Activated CD8-positive, alpha-beta T cell treated with anti-CD3 and anti-CD28 coated beads, Interleukin-2, amount 10 ng/mL, durations not matched to agents 7 days and 5 days (primary cell): ENCODE data around the gene ATP8B2. TPM values are rescaled to one million over a fixed set of nuclear protein-coding genes. Genes with fewer than 3 reads are reported as not detected.
A peak's percentile ranks its signal among the peaks of the same experiment; 100 is the strongest.

Experiments used
- ATAC-seq: fragments of 150-1000 bp; cut with Tn5 transposase; one replicate; pipeline ENCODE4 v1.10.0; 2021; ENCODE audit warnings: moderate library complexity
- CTCF ChIA-PET: fragments of 350-600 bp; sonication (Branson Sonifier 250); formaldehyde crosslinking; loops from one replicate; lab custom pipeline; 2021; ENCODE audit warnings: antibody characterized with exemption; lab: Charles Lee
- POLR2A ChIA-PET: fragments of 350-600 bp; sonication (Branson Sonifier 250); formaldehyde crosslinking; loops from one replicate; lab custom pipeline; 2021; ENCODE audit warnings: antibody characterized with exemption; lab: Charles Lee
- DNase-seq: peaks from one replicate; pipeline ENCODE4 v3.0.0-alpha.2; 2020
- H3K27ac Mint-ChIP-seq: one replicate; pipeline ENCODE4 v1.8.0; 2021; ENCODE audit warnings: mild to moderate bottlenecking, mixed read lengths
- H3K27me3 Mint-ChIP-seq: one replicate; pipeline ENCODE4 v1.8.0; 2021; ENCODE audit warnings: low read depth, mixed read lengths
- H3K36me3 Mint-ChIP-seq: one replicate; pipeline ENCODE4 v1.8.0; 2021; ENCODE audit warnings: low read depth, mixed read lengths
- H3K4me1 Mint-ChIP-seq: one replicate; pipeline ENCODE4 v1.8.0; 2021; ENCODE audit warnings: low read depth, mixed read lengths
- H3K4me3 Mint-ChIP-seq: one replicate; pipeline ENCODE4 v1.8.0; 2021; ENCODE audit warnings: mild to moderate bottlenecking, mixed read lengths
- H3K9me3 Mint-ChIP-seq: one replicate; pipeline ENCODE4 v1.8.0; 2022; ENCODE audit warnings: mixed read lengths; ENCODE audit not compliant: insufficient read depth
- total RNA-seq, 2 experiments: library from RNA; stranded (reverse); gene quantifications; one replicate each; pipeline ENCODE4 v1.2.3, GENCODE V29; 2021

The ATP8B2 gene
- total RNA-seq, 2 experiments from 2014 or later: 65.3 to 71.6 TPM

DNA sequence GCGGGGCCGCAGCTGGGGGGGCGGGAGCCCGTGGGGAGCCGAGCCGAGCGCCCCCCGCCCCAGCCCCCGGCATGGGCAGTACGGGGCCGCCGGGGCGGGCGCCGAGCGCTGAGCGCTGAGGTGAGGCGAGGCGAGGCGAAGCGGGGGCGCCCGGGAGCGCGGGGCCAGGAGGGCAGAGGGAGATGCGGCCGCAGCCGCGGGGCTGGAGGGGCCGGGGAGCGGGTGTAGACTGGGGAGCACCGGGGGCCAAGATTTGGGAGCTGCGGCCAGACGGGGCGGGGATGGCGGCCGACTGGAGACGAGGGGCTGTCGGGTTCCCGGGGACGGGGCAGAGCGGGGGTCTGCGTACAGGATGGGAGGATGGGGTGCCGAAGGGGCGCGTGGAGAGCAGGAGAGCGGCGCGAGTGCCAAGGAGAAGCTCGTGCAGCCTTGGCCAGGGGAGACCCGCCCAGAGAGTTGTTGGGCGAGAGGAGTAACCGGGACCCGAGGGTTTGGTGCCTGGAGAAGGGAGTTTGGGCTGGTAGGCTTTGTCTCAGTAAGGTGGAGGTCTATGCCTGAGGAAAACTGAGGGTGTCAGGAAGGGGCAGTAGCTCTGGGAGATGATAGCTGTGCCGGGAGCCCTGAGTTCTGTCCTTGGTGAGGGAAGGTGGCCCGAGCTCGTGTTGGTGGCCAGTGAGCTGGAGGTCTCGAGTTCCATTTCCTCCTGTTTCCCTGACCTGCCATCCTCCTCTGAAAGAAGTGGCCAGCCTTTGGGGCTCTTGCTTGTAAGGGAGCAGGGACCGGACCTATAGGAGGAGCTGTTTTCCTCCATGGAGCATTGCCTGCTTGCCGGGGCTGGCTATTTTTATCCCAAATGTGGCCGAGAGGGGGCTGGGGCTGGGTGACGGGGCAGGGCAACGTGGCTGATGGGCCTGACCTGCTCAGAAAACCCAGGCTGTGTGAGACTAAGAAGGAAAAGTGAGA, 539 bp downstream of the ATP8B2 start:
- peaks cover 54% of the 10 kb centered on the region for H3K4me1 Mint-ChIP-seq
- ATAC-seq (peak; percentile 9), DNase-seq (peak; percentile 54)
- H3K27ac Mint-ChIP-seq: peak overlapping the region; percentile 89
- peaks cover 21% of the 10 kb centered on the region for H3K27me3 Mint-ChIP-seq
- H3K4me3 Mint-ChIP-seq: peak overlapping the region; percentile 92
- ChIA-PET CTCF (interaction anchor here (0.7 to 9.6 kb wide), 12 partner anchors 10 to 340 kb away, joined by 3 to 195 read pairs (median 3); partner anchors contain the start of gene RAB13), POLR2A (interaction anchor here (0.5 to 1.5 kb wide), 8 partner anchors 9 to 358 kb away, joined by 3 to 13 read pairs (median 4); partner anchors contain the start of genes CREB3L4 and UBE2Q1)
- H3K36me3 Mint-ChIP-seq: peaks cover 10% of the 10 kb centered on the region
- no peaks in the 10 kb centered on the region for H3K9me3 Mint-ChIP-seq

DNA sequence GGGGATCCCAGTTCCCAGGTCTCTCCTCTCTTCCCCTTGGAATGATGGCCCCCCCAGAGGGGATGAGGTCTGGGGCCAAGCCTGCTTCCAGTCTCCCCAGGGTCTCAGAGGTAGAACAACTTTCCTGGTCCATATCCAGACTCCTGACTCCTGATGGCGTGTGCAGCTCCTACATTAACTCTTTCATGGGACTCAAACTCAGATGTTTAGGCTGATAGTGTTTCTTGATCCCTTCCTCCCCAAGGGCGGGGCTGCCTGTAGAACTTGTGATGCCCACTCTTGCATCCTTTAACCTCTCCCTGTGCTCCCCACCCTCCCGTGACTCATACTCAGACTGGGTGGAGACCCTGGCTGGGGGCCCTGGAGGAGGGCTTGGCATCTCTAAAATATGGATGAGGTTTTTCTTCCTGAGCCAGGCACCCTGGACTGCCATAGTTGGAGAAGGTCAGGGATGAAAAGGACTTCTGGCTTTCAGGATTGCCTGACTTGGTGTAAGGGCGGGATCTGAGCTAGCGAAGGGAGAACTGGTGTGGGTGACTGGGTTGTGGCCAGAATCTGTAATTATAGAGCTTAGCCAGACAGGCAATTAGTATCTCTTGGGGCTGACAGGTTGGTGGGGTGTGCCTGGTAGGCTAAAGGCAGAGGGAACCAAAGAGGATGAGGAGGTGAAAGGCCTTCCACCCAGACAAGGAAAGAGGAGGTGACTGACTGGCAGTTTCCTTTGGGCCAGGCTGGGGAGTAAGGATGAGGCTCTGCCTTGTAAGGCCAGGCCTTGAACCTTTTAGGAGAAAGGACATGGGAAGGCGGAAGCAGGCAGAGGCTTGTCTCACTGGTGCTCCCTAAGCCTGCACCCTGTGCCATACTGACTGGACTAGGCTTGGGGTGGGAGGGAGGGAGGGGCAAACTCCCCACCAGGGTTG, 1.5 kb downstream of the ATP8B2 start:
- Mint-ChIP-seq H3K36me3 (peaks cover 19% of the 10 kb centered on the region), H3K27ac (peak overlapping the region; percentile 89), H3K4me1 (peaks cover 64% of the 10 kb centered on the region), H3K9me3 (no peaks in the 10 kb centered on the region), H3K27me3 (peaks cover 15% of the 10 kb centered on the region), H3K4me3 (peak overlapping the region; percentile 92)
- CTCF ChIA-PET: interaction anchor here (0.7 to 9.6 kb wide), 9 partner anchors 9 to 341 kb away, joined by 3 to 195 read pairs (median 3); partner anchors contain the start of gene RAB13
- POLR2A ChIA-PET: interaction anchor here (0.8 to 2.1 kb wide), 6 partner anchors 8 to 107 kb away, joined by 3 to 13 read pairs (median 6); a partner anchor contains a TSS
- DNase-seq: no peak
- ATAC-seq: no peak

DNA sequence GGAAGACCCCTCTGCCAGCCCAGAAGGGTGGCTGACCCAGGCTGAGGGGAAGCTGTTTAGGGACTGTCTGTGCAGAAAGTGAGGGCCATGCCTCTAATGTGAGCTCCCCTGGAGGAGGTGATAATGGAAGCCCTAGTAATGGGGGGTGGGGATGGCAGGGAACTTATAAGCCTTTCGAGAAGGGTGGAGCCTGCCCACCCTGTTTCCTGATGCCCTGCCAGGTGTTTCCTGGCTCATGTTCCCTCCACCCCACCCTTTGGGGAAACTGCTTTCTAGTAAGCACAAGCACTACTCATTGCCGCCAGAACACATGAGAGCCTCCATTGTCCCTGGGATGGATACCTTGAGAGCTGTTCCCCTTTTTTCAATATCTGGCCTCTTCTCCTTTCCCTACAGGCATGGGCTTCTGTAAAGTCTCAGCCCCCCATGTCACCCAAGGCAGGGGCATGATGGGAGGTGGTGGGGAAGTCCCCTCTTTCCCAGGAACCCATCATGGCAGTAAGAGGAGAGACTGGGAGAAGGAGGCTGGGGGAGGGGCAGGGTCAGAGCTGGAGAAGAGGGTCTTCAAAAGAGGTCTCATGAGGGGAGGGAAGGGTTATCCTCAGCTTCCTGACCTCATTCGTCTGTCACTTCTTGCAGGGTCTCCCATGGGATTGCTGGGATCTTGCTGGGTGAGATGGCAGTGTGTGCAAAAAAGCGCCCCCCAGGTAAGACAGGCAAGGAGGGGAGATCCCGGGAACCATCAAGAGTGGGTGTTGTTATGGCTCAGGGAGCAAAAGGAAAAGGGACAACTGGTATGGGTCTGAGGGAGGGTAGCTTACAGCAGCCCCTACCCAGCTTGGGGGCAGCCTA, 2.4 kb downstream of the ATP8B2 start:
- CTCF ChIA-PET: interaction anchor here (0.9 to 9.6 kb wide), 9 partner anchors 8 to 532 kb away, joined by 3 to 195 read pairs (median 3); no protein-coding TSS in a partner anchor
- Mint-ChIP-seq H3K4me1 (peaks cover 72% of the 10 kb centered on the region), H3K36me3 (peaks cover 27% of the 10 kb centered on the region), H3K4me3 (peak overlapping the region; percentile 78), H3K27ac (peak overlapping the region; percentile 71), H3K9me3 (no peaks in the 10 kb centered on the region), H3K27me3 (peaks cover 8% of the 10 kb centered on the region)
- peak; percentile 45 for DNase-seq
- ATAC-seq: no peak
- POLR2A ChIA-PET: interaction anchor here (1.4 to 2.1 kb wide), 4 partner anchors 9 to 108 kb away, joined by 4 to 10 read pairs (median 6); a partner anchor contains a TSS

DNA sequence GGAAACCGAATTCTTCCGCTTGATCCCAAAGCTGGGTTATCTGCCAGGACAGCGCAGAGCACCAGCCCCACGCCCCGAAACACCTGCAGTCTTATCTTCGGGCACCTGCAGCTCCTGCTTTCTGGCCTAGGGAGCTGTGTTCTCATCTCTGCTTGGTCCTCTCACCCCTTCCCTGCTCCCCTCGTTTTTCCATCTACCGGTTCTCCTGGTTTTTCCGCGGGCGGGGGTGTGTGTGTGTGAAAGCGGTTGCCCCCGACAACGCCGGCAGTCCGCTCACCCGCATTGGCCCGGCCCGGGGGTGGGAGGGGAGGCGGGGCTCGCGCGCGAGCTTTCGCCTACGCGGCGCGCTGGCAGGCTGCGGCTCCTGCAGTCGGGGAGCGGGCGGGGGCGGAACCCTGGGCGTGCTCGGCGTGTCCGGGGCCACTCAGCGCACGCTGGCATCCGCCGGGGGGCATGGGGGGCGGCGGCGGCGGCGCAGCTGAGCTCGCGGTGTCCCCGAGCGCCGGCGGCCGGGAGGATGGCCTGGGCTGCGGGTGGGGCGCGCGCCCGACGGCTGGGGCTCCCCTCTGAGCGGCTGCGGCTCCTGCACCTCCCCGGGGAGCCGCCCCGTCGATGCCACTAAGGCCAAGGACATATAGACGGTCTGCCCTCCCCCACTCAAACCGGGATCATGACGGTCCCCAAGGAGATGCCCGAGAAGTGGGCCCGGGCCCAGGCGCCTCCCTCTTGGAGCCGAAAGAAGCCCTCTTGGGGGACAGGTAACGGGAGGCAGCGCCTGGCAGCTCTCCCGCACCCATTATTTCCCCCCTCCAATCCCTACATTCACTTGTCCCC, 3.2 kb downstream of the ATP8B2 start:
- ChIA-PET CTCF (interaction anchor here (0.8 to 9.6 kb wide), 10 partner anchors 8 to 532 kb away, joined by 3 to 195 read pairs (median 3); no protein-coding TSS in a partner anchor), POLR2A (interaction anchor here (0.6 to 2.1 kb wide), 5 partner anchors 9 to 334 kb away, joined by 3 to 10 read pairs (median 5); a partner anchor contains a TSS)
- Mint-ChIP-seq H3K4me1 (peaks cover 77% of the 10 kb centered on the region), H3K27me3 (peaks cover 5% of the 10 kb centered on the region), H3K4me3 (peak overlapping the region; percentile 78), H3K27ac (peak overlapping the region; percentile 71), H3K9me3 (no peaks in the 10 kb centered on the region), H3K36me3 (peaks cover 31% of the 10 kb centered on the region)
- ATAC-seq (peak; percentile 78), DNase-seq (peak; percentile 91)

DNA sequence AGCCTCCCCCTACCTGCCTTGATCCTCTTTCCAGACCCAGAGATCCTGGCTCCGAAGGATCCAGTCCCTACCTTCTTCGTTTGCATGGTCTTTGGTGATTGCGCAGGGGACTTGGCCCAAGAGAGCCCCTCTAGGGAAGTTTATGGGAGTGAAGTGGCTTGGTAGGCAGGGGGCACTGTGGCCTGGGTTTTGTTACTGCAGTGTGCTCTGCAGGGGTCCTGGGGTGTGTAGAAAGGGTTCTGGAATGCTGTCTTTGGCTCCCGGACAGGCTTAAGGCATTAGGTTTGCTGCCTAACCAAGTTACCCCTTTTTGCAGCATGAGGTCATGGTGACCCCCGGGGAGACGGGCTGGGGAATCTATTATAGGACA, 3.8 kb downstream of the ATP8B2 start:
- DNase-seq: no peak
- Mint-ChIP-seq H3K27ac (peak overlapping the region; percentile 78), H3K36me3 (peaks cover 36% of the 10 kb centered on the region), H3K4me1 (peaks cover 79% of the 10 kb centered on the region), H3K27me3 (peaks cover under 1% of the 10 kb centered on the region), H3K9me3 (no peaks in the 10 kb centered on the region), H3K4me3 (peak overlapping the region; percentile 60)
- no peak for ATAC-seq
- CTCF ChIA-PET: interaction anchor here (0.8 to 9.6 kb wide), 10 partner anchors 7 to 533 kb away, joined by 3 to 195 read pairs (median 4); no protein-coding TSS in a partner anchor
- POLR2A ChIA-PET: interaction anchor here (0.5 to 2.1 kb wide), 4 partner anchors 8 to 405 kb away, joined by 3 to 6 read pairs (median 4); no protein-coding TSS in a partner anchor

DNA sequence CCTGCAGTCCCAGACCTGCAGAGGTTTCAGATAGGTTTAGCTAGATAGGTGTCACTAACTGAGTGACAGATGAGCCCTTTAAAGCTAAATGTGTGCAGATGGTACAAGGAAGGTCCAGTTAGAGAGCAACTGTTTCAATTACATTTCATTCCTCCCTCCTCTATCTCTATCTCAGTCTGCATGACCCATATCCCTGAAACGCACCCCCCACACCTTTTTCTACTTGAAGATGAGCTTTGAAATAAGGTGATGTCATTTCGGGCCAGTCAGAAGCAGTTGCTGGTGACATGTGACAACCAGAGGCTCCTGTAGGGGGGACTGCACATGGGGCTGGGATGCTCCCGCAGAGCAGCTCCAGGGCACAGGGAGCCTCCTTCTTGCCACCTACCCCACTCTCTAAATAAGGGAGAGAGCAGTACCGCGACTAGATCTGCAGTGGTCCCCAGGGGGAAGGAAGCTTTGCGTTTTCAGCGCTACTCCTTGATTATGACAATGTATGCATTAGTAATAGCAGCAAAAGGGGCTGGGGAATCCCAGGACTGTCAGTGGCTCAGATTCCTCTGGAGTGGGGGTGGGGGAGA, 4.3 kb downstream of the ATP8B2 start:
- POLR2A ChIA-PET: interaction anchor here (0.5 to 1.4 kb wide), 4 partner anchors 65 to 406 kb away, joined by 3 to 5 read pairs (median 4); a partner anchor contains a TSS
- H3K27ac Mint-ChIP-seq: peak overlapping the region; percentile 78
- DNase-seq (peak; percentile 56), ATAC-seq (no peak)
- no peaks in the 10 kb centered on the region for H3K9me3 Mint-ChIP-seq
- H3K36me3 Mint-ChIP-seq: peaks cover 41% of the 10 kb centered on the region
- peaks cover 80% of the 10 kb centered on the region for H3K4me1 Mint-ChIP-seq
- no peaks in the 10 kb centered on the region for H3K27me3 Mint-ChIP-seq
- peak overlapping the region; percentile 60 for H3K4me3 Mint-ChIP-seq
- CTCF ChIA-PET: interaction anchor here (0.8 to 9.6 kb wide), 10 partner anchors 7 to 219 kb away, joined by 3 to 195 read pairs (median 5); no protein-coding TSS in a partner anchor

DNA sequence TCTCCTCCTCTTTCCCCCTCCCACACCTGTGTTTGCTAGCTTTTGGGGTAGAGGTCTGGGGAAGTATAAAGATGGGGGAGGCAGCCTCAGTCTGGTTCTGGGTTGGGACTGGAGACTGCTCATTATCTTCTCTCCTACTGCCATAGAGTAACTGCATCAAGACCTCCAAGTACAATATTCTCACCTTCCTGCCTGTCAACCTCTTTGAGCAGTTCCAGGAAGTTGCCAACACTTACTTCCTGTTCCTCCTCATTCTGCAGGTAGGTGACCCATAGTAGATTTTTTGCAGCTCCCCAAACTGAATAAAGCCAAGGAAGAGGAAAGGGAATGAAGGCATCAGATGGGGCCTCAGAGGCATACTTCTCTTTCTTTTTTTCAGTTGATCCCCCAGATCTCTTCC, 5.3 kb downstream of the ATP8B2 start:
- ATAC-seq (no peak), DNase-seq (no peak)
- Mint-ChIP-seq H3K4me1 (peaks cover 86% of the 10 kb centered on the region), H3K36me3 (peaks cover 46% of the 10 kb centered on the region), H3K9me3 (no peaks in the 10 kb centered on the region), H3K27me3 (no peaks in the 10 kb centered on the region), H3K4me3 (peak overlapping the region; percentile 60), H3K27ac (peak overlapping the region; percentile 78)
- POLR2A ChIA-PET: interaction anchor here (0.6 kb wide), 1 partner anchor 132 kb away, joined by 4 read pairs; no protein-coding TSS in a partner anchor
- CTCF ChIA-PET: interaction anchor here (1.1 to 9.6 kb wide), 8 partner anchors 15 to 148 kb away, joined by 3 to 85 read pairs (median 4); no protein-coding TSS in a partner anchor

DNA sequence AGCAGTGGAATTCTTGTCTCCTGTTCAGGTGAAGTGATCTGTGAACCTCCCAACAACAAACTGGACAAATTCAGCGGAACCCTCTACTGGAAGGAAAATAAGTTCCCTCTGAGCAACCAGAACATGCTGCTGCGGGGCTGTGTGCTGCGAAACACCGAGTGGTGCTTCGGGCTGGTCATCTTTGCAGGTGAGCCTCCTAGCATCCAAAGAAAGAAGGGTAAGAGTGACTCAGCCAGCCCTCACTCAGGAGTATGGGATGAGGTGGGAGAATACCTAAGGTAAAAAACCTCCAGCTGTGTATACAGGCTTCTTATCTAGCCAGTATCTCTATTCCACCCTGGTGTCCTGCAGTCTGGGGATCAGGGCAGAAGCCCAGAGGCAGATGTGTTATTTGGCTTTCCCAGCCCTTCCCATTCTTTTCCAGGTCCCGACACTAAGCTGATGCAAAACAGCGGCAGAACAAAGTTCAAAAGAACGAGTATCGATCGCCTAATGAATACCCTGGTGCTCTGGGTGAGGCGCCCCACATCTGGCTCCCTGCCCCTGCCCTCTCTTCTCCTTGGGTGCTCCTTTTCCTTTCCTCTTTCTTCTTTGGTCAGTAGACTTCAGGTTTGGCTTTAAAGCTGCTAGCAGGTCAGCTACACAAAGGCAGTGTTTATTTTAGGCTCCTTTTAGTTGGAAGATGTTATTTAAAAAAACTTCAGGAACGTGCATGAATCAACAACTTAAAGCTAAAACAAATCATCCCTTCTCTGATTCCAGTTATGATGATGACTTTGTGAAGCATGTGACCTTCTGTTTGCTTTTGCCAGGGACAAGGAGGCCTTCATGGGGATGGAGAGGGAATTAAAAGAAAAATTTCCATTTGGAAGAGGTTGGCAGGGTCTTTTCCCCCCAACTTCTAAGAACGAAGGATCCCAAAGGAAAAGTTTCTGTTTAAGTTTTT, 9.0 kb downstream of the ATP8B2 start:
- ChIA-PET POLR2A (interaction anchor here (0.6 to 1.8 kb wide), 3 partner anchors 8 to 61 kb away, joined by 3 to 13 read pairs (median 4); no protein-coding TSS in a partner anchor), CTCF (interaction anchor here (0.6 to 6.6 kb wide), 63 partner anchors 9 to 602 kb away, joined by 3 to 195 read pairs (median 5); partner anchors contain the start of genes ATP8B2, HAX1, JTB and PMVK)
- peak overlapping the region; percentile 89 for H3K27ac Mint-ChIP-seq
- DNase-seq (no peak), ATAC-seq (no peak)
- H3K4me1 Mint-ChIP-seq: peaks cover 83% of the 10 kb centered on the region
- no peaks in the 10 kb centered on the region for H3K9me3 Mint-ChIP-seq
- H3K27me3 Mint-ChIP-seq: no peaks in the 10 kb centered on the region
- peaks cover 72% of the 10 kb centered on the region for H3K36me3 Mint-ChIP-seq
- H3K4me3 Mint-ChIP-seq: no peak overlapping the region
